HCT116 (cell line): Measurements from ENCODE around the gene DIP2C. TPM values are rescaled to one million over a fixed set of nuclear protein-coding genes. Genes with fewer than 3 reads are reported as not detected.

ENCODE experiments used
- ATAC-seq: fragments of 200-7000 bp; cut with Tn5 transposase; 2 replicates; pipeline ENCODE4 v1.9.1; 2020; ENCODE audit warnings: mild to moderate bottlenecking, moderate library complexity
- BruUV-seq: library from RNA; stranded (reverse); fragments of 400-500 nt; replicated peaks from 2 replicates; lab custom pipeline; 2021; lab: Mats Ljungman, UMichigan
- CTCF ChIA-PET: fragments of 300-600 bp; sonication (Branson Sonifier 250); formaldehyde crosslinking; loops from one replicate; lab custom pipeline; 2021; ENCODE audit warnings: antibody characterized with exemption; lab: Charles Lee
- POLR2A ChIA-PET: fragments of 300-600, 350-600 bp; sonication (Branson Sonifier 250); formaldehyde crosslinking; loops from one replicate; lab custom pipeline; 2021; ENCODE audit warnings: antibody characterized with exemption; lab: Charles Lee
- RAD21 ChIA-PET, 2 experiments: fragments of 300-600 bp; sonication (Branson Sonifier 250); formaldehyde crosslinking; loops; one replicate each; lab custom pipeline; 2023; ENCODE audit warnings: low total read pairs in 2 of 2; ENCODE audit not compliant: uncharacterized antibody in 2 of 2, unreplicated experiment in 2 of 2, low non-redundant PET in 1 of 2; lab: Charles Lee
- DNase-seq: peaks from one replicate; pipeline ENCODE4 v3.0.0-alpha.2; 2010; ENCODE audit warnings: low read depth, low spot score
- H2AFZ ChIP-seq: fragments of 200-600 bp; shearing (Covaris generic), sonication (generic); 2 replicates; pipeline ENCODE4 v1.6.1; 2017; ENCODE audit warnings: low read depth, mixed run types, mixed read lengths, antibody characterized with exemption, low read length; ENCODE audit not compliant: poor library complexity, severe bottlenecking
- H3K27ac ChIP-seq: 2 replicates; pipeline ENCODE4 v1.5.1; 2012; ENCODE audit warnings: low read depth, low read length
- H3K27me3 ChIP-seq: fragments of 200-600 bp; sonication (generic); 2 replicates; pipeline ENCODE4 v1.6.1; 2016; ENCODE audit warnings: mixed run types, low read length, mixed read lengths; ENCODE audit not compliant: insufficient read depth
- H3K36me3 ChIP-seq, 2 experiments: fragments of 200-500 bp in 1 of 2; fragments of 200-600 bp in 1 of 2; sonication (Bioruptor generic) in 1 of 2; sonication (generic) in 1 of 2; 2 replicates each; pipeline versions ENCODE4 v1.5.1 to v1.6.1; 2014 to 2016; ENCODE audit warnings: low read length in 2 of 2, inconsistent platforms in 1 of 2, mixed read lengths in 1 of 2, mixed run types in 1 of 2; ENCODE audit not compliant: insufficient read depth in 2 of 2, control insufficient read depth in 1 of 2
- H3K4me1 ChIP-seq, 2 experiments: fragments of 200-600 bp in 1 of 2; sonication (generic) in 1 of 2; 2 replicates each; pipeline versions ENCODE4 v1.5.1 to v1.6.1; 2012 to 2017; ENCODE audit warnings: low read length in 2 of 2, inconsistent platforms in 1 of 2, mild to moderate bottlenecking in 1 of 2, mixed read lengths in 1 of 2, mixed run types in 1 of 2, moderate library complexity in 1 of 2; ENCODE audit not compliant: insufficient read depth in 2 of 2, control insufficient read depth in 1 of 2
- H3K4me2 ChIP-seq: fragments of 200-600 bp; sonication (generic); 2 replicates; pipeline ENCODE4 v1.6.1; 2017; ENCODE audit warnings: mixed run types, low read length, mixed read lengths
- H3K4me3 ChIP-seq, 2 experiments: fragments of 200-600 bp in 1 of 2; sonication (generic) in 1 of 2; replicated peaks in 1 of 2; 2 replicates each; pipeline ENCODE4 v1.5.1; 2011 to 2016; ENCODE audit warnings: low read length in 2 of 2, control low read depth in 1 of 2, low read depth in 1 of 2, mild to moderate bottlenecking in 1 of 2, mixed read lengths in 1 of 2, mixed run types in 1 of 2
- H3K79me2 ChIP-seq: fragments of 200-600 bp; sonication (generic); 2 replicates; pipeline ENCODE4 v1.6.1; 2017; ENCODE audit warnings: mild to moderate bottlenecking, mixed run types, low read length, moderate library complexity, mixed read lengths; ENCODE audit not compliant: insufficient read depth
- H3K9ac ChIP-seq: fragments of 200-600 bp; sonication (generic); 2 replicates; pipeline ENCODE4 v1.6.1; 2016; ENCODE audit warnings: low read length, mixed read lengths
- H3K9me2 ChIP-seq: fragments of 200-600 bp; sonication (generic), shearing (Covaris generic); 2 replicates; pipeline ENCODE4 v1.6.1; 2017; ENCODE audit warnings: mixed run types, mild to moderate bottlenecking, moderate library complexity; ENCODE audit not compliant: insufficient read depth
- H3K9me3 ChIP-seq, 2 experiments: fragments of 200-500 bp in 1 of 2; fragments of 200-600 bp in 1 of 2; sonication (Bioruptor generic) in 1 of 2; sonication (generic) in 1 of 2; 2 replicates each; pipeline ENCODE4 v1.6.1; 2014 to 2017; ENCODE audit warnings: low read length in 2 of 2, mixed read lengths in 2 of 2, inconsistent platforms in 1 of 2, low read depth in 1 of 2, mild to moderate bottlenecking in 1 of 2, mixed run types in 1 of 2, moderate library complexity in 1 of 2; ENCODE audit not compliant: control insufficient read depth in 1 of 2, insufficient read depth in 1 of 2
- H4K20me1 ChIP-seq: fragments of 200-600 bp; sonication (generic), shearing (Covaris generic); 2 replicates; pipeline ENCODE4 v1.6.1; 2017; ENCODE audit warnings: mixed run types, mild to moderate bottlenecking, moderate library complexity; ENCODE audit not compliant: insufficient read depth
- ATF3 ChIP-seq: IDR thresholded peaks from 2 replicates; pipeline ENCODE4 v1.6.1; 2012
- CBX3 ChIP-seq: IDR thresholded peaks from 2 replicates; pipeline ENCODE4 v1.6.1; 2012; ENCODE audit warnings: low read depth
- ELF1 ChIP-seq: IDR thresholded peaks from 2 replicates; pipeline ENCODE4 v1.6.1; 2012; ENCODE audit warnings: low read depth, borderline replicate concordance
- EZH2 ChIP-seq: fragments of 200-600 bp; sonication (generic); IDR thresholded peaks from 2 replicates; pipeline ENCODE4 v1.6.1; 2017; ENCODE audit warnings: antibody characterized with exemption, mixed run types
- FOSL1 ChIP-seq: IDR thresholded peaks from 2 replicates; pipeline ENCODE4 v1.6.1; 2012; ENCODE audit warnings: low read depth
- POLR2A ChIP-seq: IDR thresholded peaks from 2 replicates; pipeline ENCODE4 v1.7.0; 2011; ENCODE audit warnings: borderline replicate concordance; ENCODE audit not compliant: insufficient read depth, insufficient read length; ENCODE audit errors: extremely low read depth
- POLR2AphosphoS5 ChIP-seq: IDR thresholded peaks from 2 replicates; pipeline ENCODE4 v1.6.1; 2011; ENCODE audit warnings: mild to moderate bottlenecking, low read depth, low read length, moderate library complexity
- RAD21 ChIP-seq: IDR thresholded peaks from 2 replicates; pipeline ENCODE4 v1.6.1; 2012; ENCODE audit warnings: low read depth, mild to moderate bottlenecking
- SP1 ChIP-seq: IDR thresholded peaks from 2 replicates; pipeline ENCODE4 v1.6.1; 2012; ENCODE audit warnings: low read depth
- YY1 ChIP-seq: IDR thresholded peaks from 2 replicates; pipeline ENCODE4 v1.6.1; 2011; ENCODE audit warnings: low read length, low read depth, moderate library complexity, mild to moderate bottlenecking; ENCODE audit not compliant: insufficient replicate concordance; ENCODE audit errors: extremely low read depth
- ZFX ChIP-seq: fragments of 450-650 bp; IDR thresholded peaks from 2 replicates; pipeline ENCODE4 v1.6.1; 2017
- ZNF274 ChIP-seq: fragments of 200-500 bp; sonication (Bioruptor generic); IDR thresholded peaks from 2 replicates; pipeline ENCODE4 v1.6.1; 2014; ENCODE audit warnings: mild to moderate bottlenecking, low read depth, low read length, inconsistent platforms
- intact Hi-C: fragments of 100-400 bp; cut with micrococcal nuclease; formaldehyde crosslinking; loops from 2 replicates; pipeline ENCODE4 v1.10.0; 2022
- total RNA-seq: library from RNA; stranded (reverse); gene quantifications from one replicate; pipeline ENCODE4 v1.2.1, GENCODE V29; 2021; ENCODE audit not compliant: unreplicated experiment
- TF ChIP-seq, protein P1 (sequence below): IDR thresholded peaks from 2 replicates; pipeline ENCODE4 v1.6.1; 2012
- TF ChIP-seq, protein P2 (sequence below): IDR thresholded peaks from 2 replicates; pipeline ENCODE4 v1.6.1; 2011; ENCODE audit warnings: mild to moderate bottlenecking, low read length, moderate library complexity; ENCODE audit not compliant: insufficient replicate concordance; ENCODE audit errors: extremely low read depth

The DIP2C gene
- total RNA-seq, 1 experiment from 2014 or later: 15.4 TPM

DNA sequence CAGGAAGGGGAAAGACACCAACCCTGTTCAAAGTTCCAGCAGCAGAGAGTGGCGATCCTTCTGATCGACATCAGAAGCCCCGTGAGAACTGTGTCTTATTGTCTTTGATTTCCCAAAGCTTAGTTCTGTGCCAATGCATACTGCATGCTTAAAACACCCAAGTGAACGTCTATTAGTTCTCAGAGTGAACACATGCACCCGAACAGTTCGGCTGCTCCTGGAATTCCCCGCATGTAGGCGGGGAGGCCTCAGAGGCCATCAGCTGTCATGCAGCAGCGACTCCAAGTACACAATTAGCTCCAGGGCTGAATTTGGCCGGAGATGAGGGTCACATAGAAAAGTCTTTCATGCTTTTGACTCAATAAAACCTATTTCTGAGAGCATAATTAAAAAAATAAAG lies 277.4 kb downstream of the DIP2C start:
- ChIA-PET POLR2A (no interaction called here), CTCF (no interaction called here), RAD21 (no interaction called here)
- DNase-seq (no peak), ATAC-seq (no peak)
- Histone ChIP-seq H3K4me3 (no peak overlapping the region), H3K4me2 (no peak overlapping the region), H3K4me1 (peaks cover 14 to 20% of the 10 kb centered on the region in 2 experiments; a peak in 3 of 4 replicates), H3K9me3 (no peaks in the 10 kb centered on the region), H3K9ac (no peak overlapping the region), H2AFZ (no peak overlapping the region), H3K9me2 (no peaks in the 10 kb centered on the region), H4K20me1 (no peaks in the 10 kb centered on the region), H3K27me3 (no peaks in the 10 kb centered on the region), H3K36me3 (peaks cover 7 to 14% of the 10 kb centered on the region in 2 experiments; a peak in 3 of 4 replicates), H3K27ac (no peak overlapping the region), H3K79me2 (no peaks in the 10 kb centered on the region)
- intact Hi-C loops: no loop called here
- no TSS peak for BruUV-seq
- no peak for TF ChIP-seq EZH2
- TF ChIP-seq ATF3: no peak
- no peak for TF ChIP-seq CBX3
- TF ChIP-seq ZNF274: no peak
- TF ChIP-seq POLR2A: no peak
- no peak for TF ChIP-seq RAD21
- TF ChIP-seq ELF1: no peak
- TF ChIP-seq POLR2AphosphoS5: no peak
- TF ChIP-seq, protein P1, sequence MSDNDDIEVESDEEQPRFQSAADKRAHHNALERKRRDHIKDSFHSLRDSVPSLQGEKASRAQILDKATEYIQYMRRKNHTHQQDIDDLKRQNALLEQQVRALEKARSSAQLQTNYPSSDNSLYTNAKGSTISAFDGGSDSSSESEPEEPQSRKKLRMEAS: no peak
- TF ChIP-seq, protein P2, sequence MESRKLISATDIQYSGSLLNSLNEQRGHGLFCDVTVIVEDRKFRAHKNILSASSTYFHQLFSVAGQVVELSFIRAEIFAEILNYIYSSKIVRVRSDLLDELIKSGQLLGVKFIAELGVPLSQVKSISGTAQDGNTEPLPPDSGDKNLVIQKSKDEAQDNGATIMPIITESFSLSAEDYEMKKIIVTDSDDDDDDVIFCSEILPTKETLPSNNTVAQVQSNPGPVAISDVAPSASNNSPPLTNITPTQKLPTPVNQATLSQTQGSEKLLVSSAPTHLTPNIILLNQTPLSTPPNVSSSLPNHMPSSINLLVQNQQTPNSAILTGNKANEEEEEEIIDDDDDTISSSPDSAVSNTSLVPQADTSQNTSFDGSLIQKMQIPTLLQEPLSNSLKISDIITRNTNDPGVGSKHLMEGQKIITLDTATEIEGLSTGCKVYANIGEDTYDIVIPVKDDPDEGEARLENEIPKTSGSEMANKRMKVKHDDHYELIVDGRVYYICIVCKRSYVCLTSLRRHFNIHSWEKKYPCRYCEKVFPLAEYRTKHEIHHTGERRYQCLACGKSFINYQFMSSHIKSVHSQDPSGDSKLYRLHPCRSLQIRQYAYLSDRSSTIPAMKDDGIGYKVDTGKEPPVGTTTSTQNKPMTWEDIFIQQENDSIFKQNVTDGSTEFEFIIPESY: no peak
- no peak for TF ChIP-seq YY1
- no peak for TF ChIP-seq ZFX
- TF ChIP-seq SP1: no peak
- TF ChIP-seq FOSL1: no peak
